ENCODE results near the gene SRPRA. TPM values are rescaled to one million over a fixed set of nuclear protein-coding genes. Genes with fewer than 3 reads are reported as not detected.

The SRPRA gene
- total RNA-seq, 1 experiment from 2014 or later = 64.3 TPM

DNA sequence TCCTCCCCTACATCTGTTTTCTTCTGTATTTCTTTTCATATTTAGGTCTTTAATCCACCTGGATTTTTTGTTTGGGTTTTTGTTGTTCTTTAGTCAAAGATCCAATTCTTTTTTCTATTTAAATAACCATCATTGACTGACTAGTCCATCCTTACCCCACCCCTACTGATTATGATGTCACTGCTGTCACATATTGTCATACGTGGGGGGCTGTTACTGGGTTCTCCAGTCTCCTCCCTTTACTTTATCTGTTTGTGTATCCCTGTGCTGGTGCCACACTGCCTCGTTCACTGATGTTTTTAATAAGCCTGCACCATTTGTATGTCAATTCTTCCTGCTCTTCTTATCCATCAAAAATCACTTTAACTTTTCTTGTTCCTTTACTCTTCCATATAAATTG lies 28.3 kb upstream of the SRPRA start:
- no peak overlapping the region for H4K8ac ChIP-seq (replicated peaks; ENCODE audit: insufficient read length, low read depth, low read length)
- H4K91ac ChIP-seq (ENCODE audit: insufficient read length, low read depth, low read length) = no peak overlapping the region
- H3T11ph ChIP-seq (ENCODE audit: low read length) = no peak overlapping the region
- Mint-ChIP-seq H3K27ac (no peak overlapping the region), H3K27me3 (ENCODE audit: low read depth) (no peaks in the 10 kb centered on the region), H3K9me3 (no peaks in the 10 kb centered on the region), H3K4me3 (no peak overlapping the region), H3K36me3 (ENCODE audit: insufficient read depth in 1 of 3, low read depth in 3 of 3) (peaks cover 8 to 47% (median 11%) of the 10 kb centered on the region in 3 experiments; a peak in 5 of 7 replicates), H3K4me1 (no peaks in the 10 kb centered on the region)
- H2AFZ ChIP-seq (ENCODE audit: low read length) = no peak overlapping the region
- no peak overlapping the region for H2BK20ac ChIP-seq (ENCODE audit: low read depth, low read length, poor library complexity, severe bottlenecking)
- TF ChIP-seq CTCF (conservative IDR thresholded peaks at IDR 0.05) = no peak
- H3K9me3 ChIP-seq (ENCODE audit: control insufficient read depth, low read depth, low read length) = no peaks in the 10 kb centered on the region
- H3K23me2 ChIP-seq (ENCODE audit: insufficient read length, low read depth, low read length, poor library complexity, severe bottlenecking) = no peaks in the 10 kb centered on the region
- H3K27me3 ChIP-seq (ENCODE audit: insufficient read depth, low read length) = no peaks in the 10 kb centered on the region
- H3K79me1 ChIP-seq (ENCODE audit: insufficient read depth, low read depth, low read length, poor library complexity, severe bottlenecking) = no peaks in the 10 kb centered on the region
- H3K27ac ChIP-seq (ENCODE audit: insufficient read length, low read depth, low read length) = no peak overlapping the region
- H4K5ac ChIP-seq (ENCODE audit: insufficient read length, low read depth, low read length) = no peak overlapping the region
- no peak overlapping the region for H2BK15ac ChIP-seq (ENCODE audit: low read depth, low read length)
- no peak overlapping the region for H3K4me2 ChIP-seq (ENCODE audit: insufficient read depth, insufficient read length, low read length)
- H3K4me1 ChIP-seq (ENCODE audit: insufficient read depth, low read length) = no peaks in the 10 kb centered on the region
- no peaks in the 10 kb centered on the region for H4K20me1 ChIP-seq (ENCODE audit: control insufficient read depth, insufficient read depth, insufficient read length)
- H2BK5ac ChIP-seq (ENCODE audit: insufficient read length, low read length) = no peak overlapping the region
- no peaks in the 10 kb centered on the region for H3K79me2 ChIP-seq (ENCODE audit: insufficient read depth, low read length)
- H3K4ac ChIP-seq (ENCODE audit: low read depth, low read length) = no peak overlapping the region
- H2AK5ac ChIP-seq (ENCODE audit: insufficient read length, low read length) = no peak overlapping the region
- no peak overlapping the region for H2BK120ac ChIP-seq (ENCODE audit: low read depth, low read length, poor library complexity, severe bottlenecking)
- H2BK12ac ChIP-seq (ENCODE audit: insufficient read length, low read depth, low read length) = no peak overlapping the region
- H3K18ac ChIP-seq (ENCODE audit: insufficient read length, low read depth, low read length) = no peak overlapping the region
- H3K9ac ChIP-seq (ENCODE audit: extremely low read depth, insufficient read length, low read length) = no peak overlapping the region
- H3K14ac ChIP-seq (ENCODE audit: insufficient read depth, low read length) = no peak overlapping the region
- H3K23ac ChIP-seq (ENCODE audit: insufficient read length, low read depth, low read length) = no peak overlapping the region
- no peak for DNase-seq
- no CpG with 5 or more reads among the region's 2 CpGs for WGBS (ENCODE audit: extremely low coverage, insufficient read length, low lambda C conversion rate)
- H3K56ac ChIP-seq (ENCODE audit: insufficient read length, low read depth, low read length) = no peak overlapping the region
